HL-60 (cell line): Measurements from ENCODE around the gene SLC45A2.

Experiments used
- DNase-seq, 2 experiments: peaks; one replicate each; pipeline ENCODE4 v3.0.0-alpha.2; 2010 to 2020; ENCODE audit warnings: low read depth in 1 of 2, low spot score in 1 of 2
- H3K27ac ChIP-seq: fragments of 250-450 bp; sonication (Bioruptor Pico); replicated peaks from 2 replicates; pipeline ENCODE4 v1.5.1; 2020; ENCODE audit warnings: mild to moderate bottlenecking, moderate library complexity
- H3K27me3 ChIP-seq: fragments of 250-450 bp; sonication (Bioruptor Pico); 2 replicates; pipeline ENCODE4 v1.5.1; 2021; ENCODE audit warnings: mild to moderate bottlenecking, moderate library complexity; ENCODE audit not compliant: insufficient read depth, poor library complexity, severe bottlenecking
- H3K4me3 ChIP-seq: replicated peaks from 2 replicates; pipeline ENCODE4 v1.5.1; 2011; ENCODE audit warnings: mild to moderate bottlenecking, control low read depth, low read length; ENCODE audit not compliant: insufficient read depth
- CTCF ChIP-seq: IDR thresholded peaks from one replicate; pipeline ENCODE4 v1.5.1; 2011; ENCODE audit warnings: low read length, control low read depth, inconsistent platforms; ENCODE audit not compliant: insufficient read depth
- GABPA ChIP-seq: IDR thresholded peaks from 2 replicates; pipeline ENCODE4 v1.6.1; 2012; ENCODE audit warnings: low read depth
- POLR2AphosphoS5 ChIP-seq: IDR thresholded peaks from 2 replicates; pipeline ENCODE4 v1.6.1; 2012; ENCODE audit warnings: low read depth
- REST ChIP-seq: IDR thresholded peaks from 2 replicates; pipeline ENCODE4 v1.6.1; 2012; ENCODE audit warnings: low read depth; ENCODE audit not compliant: insufficient replicate concordance
- SPI1 ChIP-seq: IDR thresholded peaks from 2 replicates; pipeline ENCODE4 v1.6.1; 2012; ENCODE audit warnings: low read depth, mild to moderate bottlenecking, borderline replicate concordance

The SLC45A2 gene

GRCh38 chr5:34030048-34030447 is 45.6 kb upstream of the SLC45A2 start:
- Histone ChIP-seq H3K27ac (no peak overlapping the region), H3K4me3 (no peak overlapping the region), H3K27me3 (no peaks in the 10 kb centered on the region)
- DNase-seq: no peak
- TF ChIP-seq SPI1 (no peak), GABPA (no peak), REST (no peak), CTCF (no peak)

GRCh38 chr5:34028349-34028748 is 43.9 kb upstream of the SLC45A2 start:
- no peak for DNase-seq
- no peak overlapping the region for H3K4me3 ChIP-seq
- TF ChIP-seq REST (no peak), GABPA (no peak), SPI1 (no peak), POLR2AphosphoS5 (no peak), CTCF (no peak)
- H3K27me3 ChIP-seq: no peaks in the 10 kb centered on the region
- no peak overlapping the region for H3K27ac ChIP-seq

GRCh38 chr5:34026089-34026761 is 41.7 kb upstream of the SLC45A2 start:
- no peak for DNase-seq
- TF ChIP-seq GABPA: no peak
- no peak for TF ChIP-seq REST
- TF ChIP-seq SPI1: no peak
- TF ChIP-seq POLR2AphosphoS5: no peak
- TF ChIP-seq CTCF: no peak
- H3K27ac ChIP-seq: no peak overlapping the region
- H3K4me3 ChIP-seq: no peak overlapping the region
- H3K27me3 ChIP-seq: no peaks in the 10 kb centered on the region
